Measurements from ENCODE around the gene EXOC3. TPM values are rescaled to one million over a fixed set of nuclear protein-coding genes. Genes with fewer than 3 reads are reported as not detected.
A peak's percentile ranks its signal among the peaks of the same experiment; 100 is the strongest.

The EXOC3 gene
- total RNA-seq, 2 donors from 2014 or later: 60.2 to 89.8 TPM

DNA sequence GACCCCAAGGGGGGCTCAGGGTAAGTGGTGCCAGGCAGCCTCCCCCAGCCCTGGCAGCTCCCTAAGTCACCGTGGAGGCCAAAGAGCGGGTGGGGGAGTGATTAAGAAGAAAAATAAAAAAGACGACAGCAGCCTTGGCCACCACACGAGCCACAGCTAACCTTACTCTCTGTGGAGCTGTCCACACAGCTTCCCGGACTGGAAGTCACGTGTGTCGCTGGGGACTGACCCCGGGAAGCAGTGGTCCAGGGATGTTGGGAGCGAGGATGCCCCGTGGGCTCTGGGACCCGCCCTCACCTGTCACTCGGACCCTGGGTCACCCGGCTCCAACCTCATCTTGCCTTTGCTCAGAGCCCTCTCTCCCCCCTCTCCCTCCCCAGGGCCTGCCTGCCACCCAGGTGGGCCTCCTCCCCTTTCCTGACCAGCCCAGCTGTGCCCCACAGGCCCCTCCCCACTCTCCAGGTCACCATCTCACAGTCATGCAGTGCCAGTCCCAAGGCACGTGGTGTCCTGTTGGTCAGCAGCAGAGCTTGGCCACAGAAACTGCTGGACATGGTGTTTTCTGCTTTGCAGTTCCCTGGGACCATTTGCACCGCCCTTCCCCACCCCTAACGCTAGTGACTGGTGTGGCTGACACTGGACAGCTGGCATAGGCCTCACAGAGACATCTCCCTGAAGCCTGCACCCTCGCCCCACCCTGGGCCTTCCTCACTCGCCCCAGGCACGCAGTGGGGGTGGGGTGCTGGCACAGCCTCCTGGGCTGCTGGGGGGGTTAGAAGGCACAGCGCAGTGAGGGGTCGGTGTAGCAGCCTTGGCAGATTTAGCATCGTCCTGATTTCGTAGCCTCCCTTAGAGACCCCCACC, 9.8 kb upstream of the EXOC3 start:
- ATAC-seq: no peak
- no peak overlapping the region for H3K27ac Mint-ChIP-seq
- no peak for DNase-seq (ENCODE audit: low spot score)
- peaks cover 0 to 3% of the 10 kb centered on the region in 2 donors for H3K4me1 Mint-ChIP-seq (ENCODE audit: low read depth in 2 of 2)
- no peaks in the 10 kb centered on the region for H3K36me3 Mint-ChIP-seq
- H3K27me3 Mint-ChIP-seq: peaks cover 0 to under 1% of the 10 kb centered on the region in 2 donors
- H3K9me3 Mint-ChIP-seq: no peaks in the 10 kb centered on the region
- no peak overlapping the region for H3K4me3 Mint-ChIP-seq

- no peak for ATAC-seq
- H3K36me3 Mint-ChIP-seq: no peaks in the 10 kb centered on the region
- H3K27ac Mint-ChIP-seq: no peak overlapping the region
- no peak for DNase-seq (ENCODE audit: low spot score)
- no peaks in the 10 kb centered on the region for H3K9me3 Mint-ChIP-seq
- no peak overlapping the region for H3K4me3 Mint-ChIP-seq
- H3K27me3 Mint-ChIP-seq: no peaks in the 10 kb centered on the region
- peaks cover 0 to 3% of the 10 kb centered on the region in 2 donors for H3K4me1 Mint-ChIP-seq (ENCODE audit: low read depth in 2 of 2)
Measured at GRCh38 chr5:433836-434235, 9.1 kb upstream of the EXOC3 start.

- Mint-ChIP-seq H3K9me3 (no peaks in the 10 kb centered on the region), H3K4me3 (no peak overlapping the region), H3K36me3 (no peaks in the 10 kb centered on the region), H3K27me3 (no peaks in the 10 kb centered on the region), H3K4me1 (ENCODE audit: low read depth in 2 of 2) (peaks cover 0 to 3% of the 10 kb centered on the region in 2 donors), H3K27ac (no peak overlapping the region)
- no peak for ATAC-seq
- no peak for DNase-seq (ENCODE audit: low spot score)
Measured at GRCh38 chr5:434443-435146, 8.4 kb upstream of the EXOC3 start.

DNA sequence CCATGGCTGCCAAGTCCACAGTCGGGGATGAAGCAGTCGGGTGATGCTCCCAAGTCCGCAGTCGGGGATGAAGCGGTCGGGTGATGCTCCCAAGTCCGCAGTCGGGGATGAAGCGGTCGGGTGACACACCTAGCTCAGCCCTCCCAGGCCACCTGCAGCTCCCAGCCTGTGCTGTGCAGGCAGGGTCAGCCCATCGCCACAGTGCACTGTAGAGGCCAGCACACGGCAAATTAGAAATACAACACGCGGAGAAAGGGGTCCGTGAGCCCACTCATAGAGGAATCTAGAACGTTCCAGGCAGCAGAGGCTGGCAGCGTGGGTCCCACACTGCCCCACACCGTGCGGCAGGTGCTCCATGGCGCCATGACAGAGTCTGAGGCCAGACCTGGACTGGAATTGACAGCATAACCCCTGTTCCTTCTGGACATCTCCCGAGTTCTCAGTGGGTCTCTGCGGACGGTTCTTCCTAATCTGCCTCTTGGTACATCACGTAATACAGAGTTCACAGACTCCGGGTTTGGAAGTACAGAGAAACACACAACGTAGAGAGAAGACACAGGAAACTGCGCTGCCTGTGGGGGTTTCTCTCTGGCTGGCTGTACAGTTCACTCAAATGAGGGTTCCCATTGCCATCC, 7.7 kb upstream of the EXOC3 start:
- Mint-ChIP-seq H3K27ac (no peak overlapping the region), H3K27me3 (no peaks in the 10 kb centered on the region), H3K4me3 (no peak overlapping the region), H3K4me1 (ENCODE audit: low read depth in 2 of 2) (no peaks in the 10 kb centered on the region), H3K36me3 (no peaks in the 10 kb centered on the region), H3K9me3 (no peaks in the 10 kb centered on the region)
- DNase-seq (ENCODE audit: low spot score) (no peak), ATAC-seq (no peak)

DNA sequence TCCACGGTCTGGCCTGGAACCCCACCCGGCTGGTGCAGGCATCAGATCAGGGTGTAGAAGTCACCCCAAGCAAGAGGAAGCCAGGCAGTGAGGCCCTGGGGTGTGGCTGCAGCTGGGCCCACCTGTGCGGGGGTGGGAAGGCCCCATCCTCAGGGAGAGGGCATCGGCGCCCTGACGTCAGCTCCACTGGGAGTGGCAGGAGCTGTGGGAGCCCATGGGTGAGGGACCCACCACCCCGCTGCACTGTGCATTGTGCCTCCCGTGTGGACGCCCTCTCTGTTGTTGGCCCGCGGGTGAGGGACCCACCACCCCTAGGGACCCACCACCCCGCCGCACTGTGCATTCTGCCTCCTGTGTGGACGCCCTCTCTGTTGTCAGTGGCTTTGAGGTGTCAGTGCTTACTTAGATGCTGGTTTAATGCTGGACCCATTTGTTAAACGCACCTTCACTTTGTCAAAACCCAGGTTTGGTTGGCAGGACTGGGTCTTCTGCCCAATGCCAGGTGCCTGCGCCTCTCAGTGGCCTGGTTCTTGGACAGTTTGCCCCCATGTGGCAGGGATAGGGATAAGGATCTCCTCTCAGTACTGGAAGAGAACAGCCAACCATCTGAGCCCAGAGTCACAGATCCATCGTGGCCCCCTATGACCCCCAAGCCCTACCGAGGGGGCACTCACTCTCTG, 6.9 kb upstream of the EXOC3 start:
- ATAC-seq (no peak), DNase-seq (ENCODE audit: low spot score) (no peak)
- no peak overlapping the region for H3K4me3 Mint-ChIP-seq
- H3K36me3 Mint-ChIP-seq: no peaks in the 10 kb centered on the region
- H3K9me3 Mint-ChIP-seq: no peaks in the 10 kb centered on the region
- H3K27ac Mint-ChIP-seq: no peak overlapping the region
- H3K4me1 Mint-ChIP-seq (ENCODE audit: low read depth in 2 of 2): no peaks in the 10 kb centered on the region
- no peaks in the 10 kb centered on the region for H3K27me3 Mint-ChIP-seq

GRCh38 chr5:436641-436975, 6.4 kb upstream of the EXOC3 start:
- H3K9me3 Mint-ChIP-seq: no peaks in the 10 kb centered on the region
- no peak overlapping the region for H3K4me3 Mint-ChIP-seq
- no peak for ATAC-seq
- DNase-seq (ENCODE audit: low spot score): no peak
- H3K27ac Mint-ChIP-seq: no peak overlapping the region
- H3K4me1 Mint-ChIP-seq (ENCODE audit: low read depth in 2 of 2): no peaks in the 10 kb centered on the region
- no peaks in the 10 kb centered on the region for H3K36me3 Mint-ChIP-seq
- no peaks in the 10 kb centered on the region for H3K27me3 Mint-ChIP-seq

DNA sequence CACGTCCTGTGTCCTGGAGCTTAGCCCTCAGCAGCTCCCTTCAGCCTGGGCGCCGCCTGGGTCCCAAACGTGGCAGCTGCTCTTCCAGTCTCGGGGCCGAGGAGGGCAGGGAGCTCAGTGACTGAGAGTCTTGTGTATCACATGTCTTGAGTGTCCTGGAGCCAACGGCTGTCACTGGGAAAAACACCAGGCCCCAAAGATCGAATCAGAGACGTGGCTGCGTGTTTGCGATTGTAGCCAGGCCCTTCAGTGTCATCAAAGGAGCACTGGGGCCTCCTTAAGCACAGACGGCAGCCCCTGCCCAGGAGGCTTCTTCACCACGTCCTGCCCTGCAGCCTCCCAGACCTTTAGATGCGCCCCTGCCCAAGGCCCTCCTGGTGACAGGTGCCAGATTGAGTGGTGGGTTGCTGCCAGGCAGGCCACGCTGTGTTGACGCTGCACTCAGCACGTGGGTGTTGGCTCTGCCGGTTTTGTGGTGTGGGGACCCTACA, 5.7 kb upstream of the EXOC3 start:
- ATAC-seq: no peak

GRCh38 chr5:438481-438981, 4.4 kb upstream of the EXOC3 start:
- Mint-ChIP-seq H3K36me3 (no peaks in the 10 kb centered on the region), H3K4me1 (ENCODE audit: low read depth in 2 of 2) (peaks cover 0 to 2% of the 10 kb centered on the region in 2 donors), H3K4me3 (no peak overlapping the region), H3K27me3 (no peaks in the 10 kb centered on the region), H3K9me3 (no peaks in the 10 kb centered on the region), H3K27ac (no peak overlapping the region)
- no peak for ATAC-seq
- DNase-seq (ENCODE audit: low spot score): no peak

More for the DNA sequence above, 5.7 kb upstream of the EXOC3 start:
- H3K36me3 Mint-ChIP-seq: no peaks in the 10 kb centered on the region
- H3K9me3 Mint-ChIP-seq: no peaks in the 10 kb centered on the region
- H3K27me3 Mint-ChIP-seq: no peaks in the 10 kb centered on the region
- no peak overlapping the region for H3K27ac Mint-ChIP-seq
- no peak overlapping the region for H3K4me3 Mint-ChIP-seq
- H3K4me1 Mint-ChIP-seq (ENCODE audit: low read depth in 2 of 2): no peaks in the 10 kb centered on the region
- no peak for DNase-seq (ENCODE audit: low spot score)

- ATAC-seq (no peak), DNase-seq (ENCODE audit: low spot score) (no peak)
- H3K9me3 Mint-ChIP-seq: no peaks in the 10 kb centered on the region
- no peak overlapping the region for H3K27ac Mint-ChIP-seq
- H3K4me3 Mint-ChIP-seq: no peak overlapping the region
- peaks cover 2 to 4% of the 10 kb centered on the region in 2 donors for H3K4me1 Mint-ChIP-seq (ENCODE audit: low read depth in 2 of 2)
- no peaks in the 10 kb centered on the region for H3K36me3 Mint-ChIP-seq
- no peaks in the 10 kb centered on the region for H3K27me3 Mint-ChIP-seq
Measured at GRCh38 chr5:439181-439580, 3.8 kb upstream of the EXOC3 start.

DNA sequence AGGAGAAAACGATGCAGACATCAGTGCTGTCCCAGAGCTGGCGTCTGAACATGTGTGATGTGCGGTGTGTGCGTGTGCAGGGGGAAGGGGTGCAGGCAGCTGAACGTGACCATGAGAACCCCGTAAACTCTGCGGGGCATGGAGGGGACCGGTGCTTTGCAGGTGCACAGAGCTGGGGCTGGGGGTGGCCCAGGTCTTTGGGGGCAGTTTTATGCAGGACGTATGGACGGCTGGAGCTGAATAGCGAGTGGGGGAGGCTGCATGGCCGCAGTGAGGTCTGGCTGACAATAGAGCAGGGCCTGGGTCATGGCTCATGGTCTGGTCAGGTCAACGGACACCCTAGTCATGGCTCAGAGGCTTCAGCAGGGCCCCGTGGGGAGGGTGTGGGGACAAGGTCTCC, 3.3 kb upstream of the EXOC3 start:
- no peak for ATAC-seq
- H3K36me3 Mint-ChIP-seq: no peaks in the 10 kb centered on the region
- DNase-seq (ENCODE audit: low spot score): no peak

GRCh38 chr5:440401-441201, 2.4 kb upstream of the EXOC3 start:
- no peak overlapping the region for H3K27ac Mint-ChIP-seq
- H3K36me3 Mint-ChIP-seq: no peaks in the 10 kb centered on the region
- H3K9me3 Mint-ChIP-seq: no peaks in the 10 kb centered on the region
- DNase-seq (ENCODE audit: low spot score) (no peak), ATAC-seq (no peak)
- H3K4me3 Mint-ChIP-seq: no peak overlapping the region
- H3K27me3 Mint-ChIP-seq: no peaks in the 10 kb centered on the region
- peaks cover 11 to 13% of the 10 kb centered on the region in 2 donors for H3K4me1 Mint-ChIP-seq (ENCODE audit: low read depth in 2 of 2)

More for the DNA sequence above, 3.3 kb upstream of the EXOC3 start:
- H3K27me3 Mint-ChIP-seq: no peaks in the 10 kb centered on the region
- no peak overlapping the region for H3K4me3 Mint-ChIP-seq
- no peak overlapping the region for H3K27ac Mint-ChIP-seq
- no peaks in the 10 kb centered on the region for H3K9me3 Mint-ChIP-seq
- H3K4me1 Mint-ChIP-seq (ENCODE audit: low read depth in 2 of 2): peaks cover 7 to 8% of the 10 kb centered on the region in 2 donors

GRCh38 chr5:441996-442334, 1.0 kb upstream of the EXOC3 start:
- Mint-ChIP-seq H3K4me1 (ENCODE audit: low read depth in 2 of 2) (peaks cover 11 to 22% of the 10 kb centered on the region in 2 donors), H3K27ac (peak overlapping the region; percentile 88 to 91), H3K9me3 (no peaks in the 10 kb centered on the region), H3K36me3 (peaks cover 5% of the 10 kb centered on the region), H3K27me3 (no peaks in the 10 kb centered on the region), H3K4me3 (peak overlapping the region; percentile 94)
- ATAC-seq: no peak
- no peak for DNase-seq (ENCODE audit: low spot score)
